Right lobe of liver (tissue), 6 donors: ENCODE data around the gene PPARGC1A. TPM values are rescaled to one million over a fixed set of nuclear protein-coding genes. Genes with fewer than 3 reads are reported as not detected.

Experiments
- ATAC-seq, 4 donors: fragments of 200-7000 bp; cut with Tn5 transposase; one replicate each; pipeline ENCODE4 v1.9.1; 2020; ENCODE audit warnings: mild to moderate bottlenecking in 4 of 4, moderate library complexity in 4 of 4
- DNase-seq, 3 donors: peaks; one replicate each; pipeline ENCODE4 v3.0.0-alpha.2; 2020
- H3K27ac ChIP-seq, 3 donors: fragments of 200-600 bp; one replicate each; pipeline ENCODE4 v1.8.0; 2022
- H3K27me3 ChIP-seq, 2 donors: fragments of 200-600 bp; one replicate each; pipeline ENCODE4 v1.8.0; 2022
- H3K36me3 ChIP-seq, 4 donors: fragments of 200-600 bp; sonication (generic) in 1 of 4; one replicate each; pipeline versions ENCODE4 v1.5.1 to v1.8.0; 2017 to 2022; ENCODE audit warnings: control low read depth in 1 of 4
- H3K4me1 ChIP-seq, 4 donors: fragments of 200-600 bp; sonication (generic) in 1 of 4; one replicate each; pipeline versions ENCODE4 v1.5.1 to v1.8.0; 2017 to 2022; ENCODE audit warnings: control low read depth in 1 of 4
- H3K4me3 ChIP-seq, 3 donors: fragments of 200-600 bp; one replicate each; pipeline ENCODE4 v1.8.0; 2022
- H3K9me3 ChIP-seq, 4 donors: fragments of 200-600 bp; sonication (generic) in 1 of 4; one replicate each; pipeline versions ENCODE4 v1.5.1 to v1.8.0; 2017 to 2022; ENCODE audit warnings: control low read depth in 1 of 4
- POLR2A ChIP-seq: fragments of 450-650 bp; IDR thresholded peaks from one replicate; pipeline ENCODE4 v1.6.1; 2017; ENCODE audit warnings: antibody characterized with exemption, mild to moderate bottlenecking
- WGBS: methylation state at CpG from one replicate; pipeline ENCODE4 v1.1.6; 2018; ENCODE audit warnings: low coverage, low lambda C conversion rate; ENCODE audit not compliant: insufficient coverage; ENCODE audit errors: missing lambda C conversion rate; 5-methylcytosine and 5-hydroxymethylcytosine counted together
- intact Hi-C, 2 donors: fragments of 100-400 bp; cut with DNase I; formaldehyde crosslinking; loops; one replicate each; pipeline versions ENCODE4 v1.11.2 to v1.14.1; 2022
- total RNA-seq, 6 experiments: library from RNA; depleted of rRNA in 2 of 6; stranded (reverse); fragments of >200 nt in 2 of 6; fragmentation: NEBNext Ultra II Directional in 3 of 6; extraction: Animal tissue kit (Norgen Biotek cat#: 25700) in 3 of 6; gene quantifications; one replicate each; pipeline versions ENCODE4 v1.1.0 to v1.2.4, GENCODE V29; 2016 to 2023
- TF ChIP-seq, protein P1 (sequence below), 4 donors: fragments of 200-600 bp in 3 of 4; fragments of 450-650 bp in 1 of 4; IDR thresholded peaks; one replicate each; pipeline versions ENCODE4 v1.5.1 to v1.8.0; 2016 to 2022; ENCODE audit warnings: antibody characterized with exemption in 4 of 4, mild to moderate bottlenecking in 2 of 4
- donor health status: DM: no; HTN: yes; CAD: no.
- donor health status: DM: no; HTN: no; CAD: no.
- donor health status: DM: no; HTN: no; CAD: no.
- donor health status: DM: no; HTN: yes; CAD: no.
- donor health status: DM: no; HTN: yes; CAD: no.

The PPARGC1A gene
- total RNA-seq, 6 experiments from 2014 or later: 13.8 to 61.0 (median 37.6) TPM

DNA sequence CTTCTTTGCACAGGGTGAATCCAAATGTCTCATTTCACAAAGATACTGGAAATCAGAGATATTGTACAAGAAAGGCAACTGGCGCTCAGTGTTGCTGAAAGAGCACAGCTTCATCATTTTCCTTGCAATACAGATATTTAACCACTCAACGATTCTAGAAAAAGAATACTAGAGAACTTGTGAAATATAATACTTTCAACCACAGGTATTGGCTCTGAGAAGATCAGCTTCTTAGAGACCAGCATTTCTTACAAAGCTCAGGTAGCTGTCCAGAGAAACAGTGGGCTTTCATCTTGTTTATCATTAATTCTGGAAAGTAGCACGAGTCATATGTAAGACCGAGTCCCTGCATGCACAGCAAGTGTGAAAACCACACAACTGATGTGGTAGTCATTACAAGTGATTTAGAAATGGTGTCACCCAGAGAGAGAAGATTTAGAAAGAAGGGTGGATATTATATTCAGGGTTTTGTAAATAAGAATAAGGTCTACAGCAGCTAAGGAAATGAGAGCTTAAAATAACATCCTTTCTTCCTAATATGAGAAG lies 7.8 kb upstream of the PPARGC1A start:
- Histone ChIP-seq H3K4me1 (no peaks in the 10 kb centered on the region), H3K4me3 (no peak overlapping the region), H3K27me3 (no peaks in the 10 kb centered on the region), H3K9me3 (no peaks in the 10 kb centered on the region), H3K27ac (no peak overlapping the region), H3K36me3 (no peaks in the 10 kb centered on the region)
- no peak for TF ChIP-seq POLR2A
- TF ChIP-seq, protein P1, sequence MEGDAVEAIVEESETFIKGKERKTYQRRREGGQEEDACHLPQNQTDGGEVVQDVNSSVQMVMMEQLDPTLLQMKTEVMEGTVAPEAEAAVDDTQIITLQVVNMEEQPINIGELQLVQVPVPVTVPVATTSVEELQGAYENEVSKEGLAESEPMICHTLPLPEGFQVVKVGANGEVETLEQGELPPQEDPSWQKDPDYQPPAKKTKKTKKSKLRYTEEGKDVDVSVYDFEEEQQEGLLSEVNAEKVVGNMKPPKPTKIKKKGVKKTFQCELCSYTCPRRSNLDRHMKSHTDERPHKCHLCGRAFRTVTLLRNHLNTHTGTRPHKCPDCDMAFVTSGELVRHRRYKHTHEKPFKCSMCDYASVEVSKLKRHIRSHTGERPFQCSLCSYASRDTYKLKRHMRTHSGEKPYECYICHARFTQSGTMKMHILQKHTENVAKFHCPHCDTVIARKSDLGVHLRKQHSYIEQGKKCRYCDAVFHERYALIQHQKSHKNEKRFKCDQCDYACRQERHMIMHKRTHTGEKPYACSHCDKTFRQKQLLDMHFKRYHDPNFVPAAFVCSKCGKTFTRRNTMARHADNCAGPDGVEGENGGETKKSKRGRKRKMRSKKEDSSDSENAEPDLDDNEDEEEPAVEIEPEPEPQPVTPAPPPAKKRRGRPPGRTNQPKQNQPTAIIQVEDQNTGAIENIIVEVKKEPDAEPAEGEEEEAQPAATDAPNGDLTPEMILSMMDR (IDR thresholded peaks at IDR 0.05): no peak
- no peak for ATAC-seq
- WGBS: 63% methylated on average over 4 of the region's 4 CpGs
- intact Hi-C loops: no loop called here
- no peak for DNase-seq

DNA sequence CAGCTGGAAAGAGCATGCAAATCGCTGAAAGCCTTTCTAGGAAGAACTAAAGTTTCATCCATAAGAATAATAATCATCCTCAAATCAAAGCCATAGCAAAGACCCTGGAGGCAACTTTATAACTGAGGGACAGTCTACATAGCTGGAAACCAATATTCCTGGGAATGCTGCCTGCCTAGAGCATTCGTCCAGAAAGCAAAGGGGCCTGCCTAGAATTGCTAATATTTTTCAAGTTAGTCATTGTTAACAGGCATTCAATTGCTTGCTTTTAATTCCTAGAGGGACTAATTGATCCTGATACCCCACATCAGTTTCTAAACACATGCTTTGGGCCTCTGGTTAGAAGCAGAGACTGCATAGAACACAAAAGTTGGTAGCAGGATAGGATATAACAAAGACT lies 4.2 kb upstream of the PPARGC1A start:
- WGBS: 75% methylated on average over 2 of the region's 2 CpGs

DNA sequence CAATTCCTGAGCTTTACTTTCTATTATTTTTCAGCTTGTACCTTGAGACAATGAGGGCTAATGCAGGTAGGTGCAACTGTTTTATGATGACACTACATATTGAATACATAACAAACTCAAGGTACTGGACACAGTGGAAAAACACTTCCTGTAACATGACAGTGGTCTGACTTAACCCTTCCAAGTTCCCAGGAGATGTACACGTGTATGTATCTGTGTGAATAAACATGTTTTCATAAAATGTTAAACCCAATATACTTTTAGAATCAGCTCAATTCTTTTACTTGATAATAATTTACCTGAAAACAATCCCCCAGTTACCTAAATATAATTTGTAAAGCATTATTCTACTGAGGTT lies 1.2 kb upstream of the PPARGC1A start:
- Histone ChIP-seq H3K4me1 (peaks cover 0 to 17% (median 1%) of the 10 kb centered on the region in 4 donors), H3K27me3 (no peaks in the 10 kb centered on the region), H3K9me3 (no peaks in the 10 kb centered on the region), H3K4me3 (peak overlapping the region in 2 of 3 donors; percentile 57 to 65), H3K27ac (peak overlapping the region; percentile 76 to 98 (median 91)), H3K36me3 (no peaks in the 10 kb centered on the region)
- no peak for TF ChIP-seq POLR2A
- TF ChIP-seq, protein P1 (IDR thresholded peaks at IDR 0.05): no peak
- intact Hi-C loops: no loop called here
- peak in 2 of 4 donors; percentile 4 to 9 for ATAC-seq
- 8% methylated on average over 1 of the region's 1 CpG for WGBS
- no peak for DNase-seq

More for the DNA sequence above, 4.2 kb upstream of the PPARGC1A start:
- DNase-seq (no peak), ATAC-seq (no peak)
- Histone ChIP-seq H3K27ac (no peak overlapping the region), H3K27me3 (no peaks in the 10 kb centered on the region), H3K9me3 (no peaks in the 10 kb centered on the region), H3K4me3 (no peak overlapping the region), H3K36me3 (no peaks in the 10 kb centered on the region), H3K4me1 (peaks cover 0 to 11% (median 0%) of the 10 kb centered on the region in 4 donors)
- intact Hi-C loops: no loop called here
- no peak for TF ChIP-seq POLR2A
- TF ChIP-seq, protein P1 (IDR thresholded peaks at IDR 0.05): no peak

DNA sequence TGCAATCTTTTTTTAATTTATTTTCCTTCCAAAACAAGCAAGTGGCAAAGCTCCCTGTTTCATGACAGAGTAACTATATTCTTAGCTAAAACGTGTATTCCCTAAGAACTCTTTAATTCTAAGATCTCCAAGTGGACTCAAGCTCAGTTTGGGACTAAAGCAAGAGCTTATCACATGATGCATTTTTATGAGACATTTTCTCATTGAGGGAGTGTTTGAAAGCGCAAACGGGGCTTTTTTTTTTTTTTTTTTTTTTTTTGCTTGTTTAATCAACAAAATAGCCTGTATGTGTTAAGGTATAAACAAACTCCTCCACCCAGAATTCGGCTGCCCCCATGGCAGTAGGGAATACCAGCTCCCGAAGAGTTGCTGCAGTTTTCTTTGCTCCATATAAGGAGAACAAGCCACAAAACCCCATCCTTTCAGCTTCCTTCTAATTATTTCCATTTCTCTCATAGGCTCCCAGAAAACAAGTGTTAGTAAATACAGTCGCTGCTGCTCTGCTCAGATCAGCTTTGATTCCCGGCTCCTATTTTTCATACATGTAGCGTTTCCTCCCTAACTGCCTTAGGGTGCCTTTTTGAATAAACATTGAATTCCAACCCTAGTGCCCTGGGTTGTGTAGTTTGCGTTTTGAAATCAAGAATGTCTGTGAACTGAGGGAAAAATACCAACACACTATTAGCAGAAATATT lies 669 bp upstream of the PPARGC1A start:
- ATAC-seq: peak; percentile 24 to 42 (median 29)
- WGBS: 6% methylated on average over 9 of the region's 9 CpGs

More for the DNA sequence above, 669 bp upstream of the PPARGC1A start:
- H3K27ac ChIP-seq: peak overlapping the region; percentile 76 to 98 (median 91)
- H3K4me1 ChIP-seq: peaks cover 0 to 17% (median 1%) of the 10 kb centered on the region in 4 donors
- H3K9me3 ChIP-seq: no peaks in the 10 kb centered on the region
- DNase-seq: no peak
- peak overlapping the region; percentile 38 to 65 (median 57) for H3K4me3 ChIP-seq
- no peaks in the 10 kb centered on the region for H3K36me3 ChIP-seq
- no peaks in the 10 kb centered on the region for H3K27me3 ChIP-seq
- TF ChIP-seq, protein P1 (IDR thresholded peaks at IDR 0.05): no peak
- TF ChIP-seq POLR2A: peak; percentile 66
- intact Hi-C loops: no loop called here
